HUES48 (cell line): ENCODE results near the gene ASTN1.

Experiments
- H3K27ac ChIP-seq: one replicate; pipeline ENCODE4 v1.7.0; 2013; ENCODE audit warnings: low read depth, low read length, inconsistent platforms
- H3K27me3 ChIP-seq: 2 replicates; pipeline ENCODE4 v1.6.1; 2013; ENCODE audit warnings: mild to moderate bottlenecking, low read length; ENCODE audit not compliant: control insufficient read depth, insufficient read depth
- H3K36me3 ChIP-seq: 2 replicates; pipeline ENCODE4 v1.6.1; 2013; ENCODE audit warnings: low read length; ENCODE audit not compliant: control insufficient read depth, insufficient read depth
- H3K4me1 ChIP-seq: 2 replicates; pipeline ENCODE4 v1.6.1; 2013; ENCODE audit warnings: mild to moderate bottlenecking, low read length; ENCODE audit not compliant: control insufficient read depth, insufficient read depth
- H3K4me3 ChIP-seq: 2 replicates; pipeline ENCODE4 v1.5.1; 2013; ENCODE audit warnings: mild to moderate bottlenecking, low read depth, low read length
- H3K9ac ChIP-seq: 2 replicates; pipeline ENCODE4 v1.6.1; 2013; ENCODE audit warnings: mild to moderate bottlenecking, low read depth, low read length, moderate library complexity
- H3K9me3 ChIP-seq: 2 replicates; pipeline ENCODE4 v1.6.1; 2013; ENCODE audit warnings: low read length; ENCODE audit not compliant: control insufficient read depth, insufficient read depth

ASTN1 gene

DNA sequence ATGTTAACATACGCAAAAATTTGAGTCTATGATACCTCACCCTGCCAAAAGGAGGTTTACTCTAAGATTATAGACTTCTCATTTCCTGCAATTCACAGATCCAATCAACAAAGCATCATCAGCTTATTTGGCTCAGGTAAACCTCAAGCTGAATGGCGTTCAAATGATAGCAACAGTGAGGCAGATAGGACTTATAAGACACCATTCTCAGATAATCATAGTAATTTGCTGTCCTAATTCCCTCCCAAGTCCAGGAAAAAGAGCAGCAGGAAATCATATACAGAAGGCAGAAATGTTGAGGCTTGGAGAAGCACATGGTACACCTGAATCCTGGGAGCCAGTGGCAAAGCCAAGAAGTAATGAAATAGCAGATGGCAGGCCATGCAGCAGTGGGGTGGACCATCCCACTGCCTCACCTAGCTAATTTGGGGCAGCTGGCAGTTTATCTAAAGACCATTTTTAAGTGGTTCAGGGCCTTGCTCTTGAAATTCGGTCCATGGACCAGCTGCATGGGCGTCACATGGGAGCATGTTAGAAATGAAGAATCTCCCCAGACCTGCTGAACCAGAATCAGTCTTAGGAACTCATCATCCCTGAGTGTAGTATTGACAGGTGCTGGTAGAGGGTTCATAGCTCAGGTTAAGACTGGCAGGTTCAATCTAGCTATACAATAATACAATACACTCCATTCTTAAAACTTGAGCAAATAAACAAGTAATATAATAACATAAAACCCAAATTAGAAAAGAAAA lies 57.7 kb downstream of the ASTN1 start:
- H3K9me3 ChIP-seq: no peaks in the 10 kb centered on the region
- no peaks in the 10 kb centered on the region for H3K36me3 ChIP-seq
- H3K4me3 ChIP-seq: no peak overlapping the region
- no peaks in the 10 kb centered on the region for H3K4me1 ChIP-seq
- H3K9ac ChIP-seq: no peak overlapping the region
- no peak overlapping the region for H3K27ac ChIP-seq
- H3K27me3 ChIP-seq: no peaks in the 10 kb centered on the region

DNA sequence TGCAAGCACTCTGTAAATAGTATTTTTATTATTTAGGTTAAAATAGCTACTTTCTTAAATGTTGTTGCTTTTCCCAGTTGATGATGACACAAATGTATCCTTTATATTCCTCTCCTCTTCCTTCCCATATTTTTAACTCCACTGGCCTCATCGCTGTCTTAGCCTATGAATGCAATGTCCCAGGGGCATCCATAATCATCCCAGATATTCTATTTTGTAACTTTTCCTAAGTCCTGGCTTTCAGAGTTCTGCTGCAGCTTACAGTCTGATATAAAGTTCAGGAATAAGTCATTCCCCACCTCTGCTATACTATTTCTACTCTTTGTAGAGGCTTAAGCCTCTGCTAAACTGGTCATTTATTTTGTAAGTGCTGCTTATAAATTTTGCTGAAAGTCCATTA lies 58.3 kb downstream of the ASTN1 start:
- Histone ChIP-seq H3K4me3 (no peak overlapping the region), H3K27ac (no peak overlapping the region), H3K9me3 (no peaks in the 10 kb centered on the region), H3K27me3 (no peaks in the 10 kb centered on the region), H3K36me3 (no peaks in the 10 kb centered on the region), H3K4me1 (no peaks in the 10 kb centered on the region), H3K9ac (no peak overlapping the region)

DNA sequence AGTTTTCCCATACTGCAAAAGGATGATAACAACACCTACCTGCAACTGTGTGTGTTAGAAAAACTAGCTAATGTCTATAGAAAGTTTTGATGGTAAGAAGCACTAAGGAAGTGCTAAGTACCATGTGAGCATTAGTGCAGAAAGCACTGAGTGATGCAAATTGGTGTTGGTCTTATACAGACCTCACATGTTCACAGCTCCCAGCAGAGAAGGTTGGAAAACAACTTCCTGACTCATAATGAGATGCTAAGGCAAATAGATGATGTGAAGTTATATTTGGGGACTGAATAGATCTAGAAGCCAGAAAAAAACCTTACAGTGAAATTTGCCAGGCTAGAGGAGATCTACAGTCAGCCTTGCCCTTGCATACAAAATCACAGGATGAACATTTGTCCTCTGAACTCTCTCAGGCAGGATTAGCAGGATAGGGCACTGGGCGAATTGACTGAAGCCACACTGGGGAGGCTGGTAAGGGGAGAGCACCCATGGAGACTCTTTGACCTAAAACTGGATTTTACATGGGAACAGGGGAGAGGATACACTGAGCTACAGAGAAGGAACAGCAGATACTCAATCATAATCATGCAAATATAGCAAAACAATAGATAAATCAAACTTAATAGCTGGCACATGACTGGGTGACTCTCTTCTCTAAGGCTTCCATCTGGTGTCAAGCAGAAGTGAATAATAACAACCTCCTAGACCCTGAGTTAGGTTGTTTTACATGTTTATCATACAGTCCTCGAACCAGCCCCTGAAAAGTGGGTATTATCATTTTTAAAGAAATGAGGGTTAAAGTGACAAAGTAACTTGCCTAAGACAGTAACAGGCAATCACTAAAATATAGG lies 61.3 kb downstream of the ASTN1 start:
- H3K4me3 ChIP-seq: no peak overlapping the region
- no peaks in the 10 kb centered on the region for H3K9me3 ChIP-seq
- H3K36me3 ChIP-seq: no peaks in the 10 kb centered on the region
- H3K27ac ChIP-seq: no peak overlapping the region
- no peaks in the 10 kb centered on the region for H3K4me1 ChIP-seq
- no peaks in the 10 kb centered on the region for H3K27me3 ChIP-seq
- no peak overlapping the region for H3K9ac ChIP-seq

DNA sequence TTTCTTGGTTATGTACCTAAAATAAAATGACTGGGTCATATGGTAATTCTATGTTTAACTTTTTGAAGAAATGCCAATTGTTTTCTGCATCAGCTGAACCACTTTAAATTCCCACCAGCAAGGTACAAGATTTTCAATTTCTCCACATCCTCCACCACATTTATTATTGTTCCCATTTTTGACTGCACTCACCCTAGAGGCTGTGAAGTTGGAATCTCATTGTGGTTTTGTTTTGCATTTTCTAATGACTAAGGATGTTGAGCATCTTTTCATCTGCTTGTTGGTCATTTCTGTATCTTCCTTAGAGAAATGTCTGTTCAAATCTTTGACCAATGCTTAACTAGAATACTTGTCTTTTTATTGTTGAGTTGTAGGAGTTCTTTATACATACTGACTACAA lies 72.5 kb downstream of the ASTN1 start:
- Histone ChIP-seq H3K36me3 (no peaks in the 10 kb centered on the region), H3K27ac (no peak overlapping the region), H3K4me3 (no peak overlapping the region), H3K9ac (no peak overlapping the region), H3K9me3 (no peaks in the 10 kb centered on the region), H3K4me1 (no peaks in the 10 kb centered on the region), H3K27me3 (no peaks in the 10 kb centered on the region)

DNA sequence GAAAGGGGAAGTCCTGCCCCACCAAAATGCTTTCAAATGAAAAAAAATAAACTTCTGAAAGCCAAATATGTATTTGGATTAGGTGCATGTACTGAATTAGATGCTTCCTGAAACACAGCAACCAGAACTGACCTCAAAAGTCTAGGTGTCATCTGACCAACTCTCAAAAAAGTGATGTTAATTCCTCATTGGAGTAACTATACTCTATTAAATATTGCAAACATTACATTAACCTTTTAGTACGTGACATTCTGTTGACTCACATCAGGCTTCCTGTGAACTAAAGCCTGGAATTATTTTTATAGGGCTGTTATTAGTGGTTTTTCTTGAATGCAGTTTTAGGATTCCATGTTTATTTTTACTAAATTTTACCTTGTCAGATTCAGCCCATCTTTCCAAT lies 73.5 kb downstream of the ASTN1 start:
- no peaks in the 10 kb centered on the region for H3K27me3 ChIP-seq
- no peaks in the 10 kb centered on the region for H3K4me1 ChIP-seq
- no peak overlapping the region for H3K27ac ChIP-seq
- no peak overlapping the region for H3K9ac ChIP-seq
- H3K9me3 ChIP-seq: no peaks in the 10 kb centered on the region
- H3K4me3 ChIP-seq: no peak overlapping the region
- H3K36me3 ChIP-seq: no peaks in the 10 kb centered on the region

DNA sequence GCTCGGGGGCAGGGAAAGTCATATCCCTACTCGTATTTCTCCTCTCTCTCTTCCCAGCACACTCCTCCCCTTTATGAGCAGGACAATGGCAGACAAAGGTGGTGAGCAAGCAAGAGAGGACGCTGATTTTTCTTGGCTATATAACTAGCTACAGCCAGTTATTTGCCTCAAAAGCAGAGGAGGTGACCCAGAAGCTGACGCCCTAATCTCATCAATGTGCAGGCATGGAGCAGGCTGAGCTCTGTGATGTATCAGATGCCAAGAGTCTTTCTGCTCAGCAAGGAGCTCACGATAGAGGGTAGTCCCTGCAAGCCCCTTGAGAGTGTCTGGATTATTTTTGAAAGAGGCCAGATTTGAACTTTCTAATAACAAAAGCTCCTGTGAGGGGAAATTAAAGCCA lies 75.5 kb downstream of the ASTN1 start:
- H3K36me3 ChIP-seq: no peaks in the 10 kb centered on the region
- no peak overlapping the region for H3K9ac ChIP-seq
- no peaks in the 10 kb centered on the region for H3K9me3 ChIP-seq
- H3K27me3 ChIP-seq: no peaks in the 10 kb centered on the region
- H3K27ac ChIP-seq: no peak overlapping the region
- H3K4me3 ChIP-seq: no peak overlapping the region
- H3K4me1 ChIP-seq: no peaks in the 10 kb centered on the region

DNA sequence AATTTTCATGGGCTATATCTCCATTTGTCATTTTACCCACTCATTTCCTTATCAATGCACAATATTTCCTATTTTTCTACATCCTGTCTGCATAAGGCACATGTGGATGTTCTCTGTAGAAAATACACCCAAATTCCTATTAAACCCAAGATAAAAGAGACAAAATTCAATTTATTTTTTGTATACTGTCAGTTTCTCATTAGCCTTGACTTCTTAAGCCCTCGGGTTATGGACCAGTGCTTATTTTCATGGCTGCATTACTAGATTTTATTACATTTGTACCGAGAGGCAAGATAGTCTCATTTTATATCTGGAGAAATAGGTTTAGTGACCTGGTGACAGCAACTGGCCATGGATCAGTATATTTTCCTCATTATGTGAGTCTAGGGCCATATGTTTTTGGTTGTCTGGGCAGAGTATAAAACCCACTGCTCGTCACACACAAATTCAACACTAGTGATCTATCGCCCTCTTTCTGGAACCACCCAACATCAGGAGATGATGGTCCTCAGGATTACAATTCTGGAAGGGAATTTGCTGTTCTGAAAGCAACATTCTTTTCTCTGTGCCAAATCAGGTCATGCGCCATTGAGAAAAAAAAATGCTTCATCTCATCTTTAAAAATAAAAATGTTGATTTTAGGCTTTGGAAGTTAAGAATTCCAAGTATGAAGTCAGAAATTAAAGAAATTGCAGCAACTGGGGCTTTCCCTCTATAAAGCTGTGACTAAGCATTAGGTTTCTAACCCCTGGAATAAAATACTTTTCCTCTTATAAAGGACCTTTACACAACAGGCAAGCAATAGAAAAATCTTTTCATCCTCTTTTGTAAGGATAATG lies 81.4 kb downstream of the ASTN1 start:
- H3K36me3 ChIP-seq: no peaks in the 10 kb centered on the region
- no peaks in the 10 kb centered on the region for H3K9me3 ChIP-seq
- H3K4me1 ChIP-seq: no peaks in the 10 kb centered on the region
- no peaks in the 10 kb centered on the region for H3K27me3 ChIP-seq
- no peak overlapping the region for H3K9ac ChIP-seq
- H3K27ac ChIP-seq: no peak overlapping the region
- H3K4me3 ChIP-seq: no peak overlapping the region

DNA sequence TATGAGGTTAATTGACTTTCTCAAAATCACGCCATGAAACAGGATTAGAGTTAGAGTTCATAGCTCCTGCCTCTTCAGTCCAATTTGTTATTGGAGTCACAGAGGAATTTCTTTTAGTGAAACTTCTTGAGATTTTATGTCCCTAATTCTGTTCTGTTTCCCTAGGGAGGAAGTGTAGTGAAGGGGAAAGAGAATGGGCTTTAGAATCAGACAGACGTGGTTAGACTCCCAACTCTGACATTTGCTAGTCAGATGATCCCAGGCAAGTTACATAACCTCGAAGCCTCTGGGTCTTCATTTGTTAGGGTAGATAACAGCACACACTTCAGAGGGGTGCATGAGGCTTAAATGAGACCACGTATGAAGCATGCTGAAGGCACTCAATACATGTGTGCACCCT lies 83.9 kb downstream of the ASTN1 start:
- no peaks in the 10 kb centered on the region for H3K27me3 ChIP-seq
- H3K36me3 ChIP-seq: no peaks in the 10 kb centered on the region

DNA sequence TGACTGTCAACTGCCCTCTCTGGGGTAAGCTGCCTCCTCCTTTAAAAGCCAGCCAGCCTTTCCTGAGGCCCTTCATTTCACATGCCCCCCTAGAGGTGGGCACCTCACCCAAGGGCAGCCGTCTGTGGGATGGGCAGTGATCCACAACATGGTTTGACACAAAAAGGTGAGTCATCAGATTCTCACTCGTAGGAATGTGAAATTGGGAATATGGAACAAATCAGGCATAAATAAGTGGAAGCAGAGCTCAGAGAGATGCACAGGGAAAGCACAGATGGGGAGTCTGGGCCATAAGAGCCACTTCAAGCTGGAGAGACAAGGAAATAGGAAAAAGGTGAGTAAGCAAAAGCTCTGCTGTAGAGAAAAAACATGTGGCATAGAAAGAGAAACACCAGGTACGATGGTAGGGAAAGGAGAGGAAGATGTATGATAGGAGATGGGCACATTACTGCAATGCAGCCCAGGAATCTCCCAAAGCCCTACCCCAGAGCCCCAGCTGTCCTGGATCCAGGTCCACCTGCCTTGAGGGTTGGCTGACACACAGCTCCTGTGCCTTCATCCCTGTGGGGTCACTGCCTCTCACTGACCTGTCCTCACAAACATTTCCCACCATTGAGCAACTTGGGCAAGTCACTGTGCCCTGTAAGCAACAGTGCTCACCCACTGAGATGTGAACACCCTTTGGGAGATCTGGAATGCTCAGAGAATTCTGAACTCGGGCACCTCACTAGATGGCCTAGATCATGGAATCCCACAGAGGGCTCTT lies 86.6 kb downstream of the ASTN1 start:
- no peaks in the 10 kb centered on the region for H3K9me3 ChIP-seq

More for the DNA sequence above, 83.9 kb downstream of the ASTN1 start:
- Histone ChIP-seq H3K4me1 (no peaks in the 10 kb centered on the region), H3K4me3 (no peak overlapping the region), H3K27ac (no peak overlapping the region), H3K9me3 (no peaks in the 10 kb centered on the region), H3K9ac (no peak overlapping the region)

DNA sequence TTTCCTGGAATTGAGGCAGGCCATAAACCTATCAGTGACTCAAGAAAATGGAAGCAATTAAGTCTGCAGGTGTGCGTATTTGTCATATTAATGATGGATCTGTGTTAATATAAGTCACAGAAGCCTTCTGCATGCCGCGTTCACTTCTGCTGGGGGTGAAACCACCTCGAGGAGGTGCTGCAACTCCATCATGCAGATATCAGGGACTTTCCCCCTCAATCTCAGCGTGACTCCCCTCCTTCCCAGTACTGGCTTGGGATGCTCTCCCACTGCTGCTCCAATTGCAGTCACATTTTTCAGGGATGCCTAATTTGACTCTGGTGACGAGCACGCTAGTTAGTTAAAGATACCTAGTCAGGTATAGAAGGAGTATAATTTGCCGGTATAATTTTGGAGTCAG lies 87.5 kb downstream of the ASTN1 start:
- Histone ChIP-seq H3K9ac (no peak overlapping the region), H3K27ac (no peak overlapping the region)

More for the DNA sequence above, 86.6 kb downstream of the ASTN1 start:
- Histone ChIP-seq H3K36me3 (no peaks in the 10 kb centered on the region), H3K27ac (no peak overlapping the region), H3K4me1 (no peaks in the 10 kb centered on the region), H3K9ac (no peak overlapping the region), H3K27me3 (no peaks in the 10 kb centered on the region), H3K4me3 (no peak overlapping the region)

More for the DNA sequence above, 87.5 kb downstream of the ASTN1 start:
- no peaks in the 10 kb centered on the region for H3K27me3 ChIP-seq
- no peak overlapping the region for H3K4me3 ChIP-seq
- H3K9me3 ChIP-seq: no peaks in the 10 kb centered on the region
- H3K4me1 ChIP-seq: 0 out of 2 replicates have a peak, but pooled peaks cover 2% of the 10 kb centered on the region
- no peaks in the 10 kb centered on the region for H3K36me3 ChIP-seq
